SK-N-SH (cell line): ENCODE measurements around the gene PROM2. TPM values are rescaled to one million over a fixed set of nuclear protein-coding genes. Genes with fewer than 3 reads are reported as not detected.

Experiments
- CTCF ChIA-PET: fragments of 300-600, 350-600 bp; formaldehyde crosslinking; extraction: SDS; loops from one replicate; lab custom pipeline; 2021; lab: Yijun Ruan, JAX
- POLR2A ChIA-PET: fragments of 350-600 bp; sonication (Branson Sonifier 250); formaldehyde crosslinking; extraction: SDS; loops from one replicate; lab custom pipeline; 2020; ENCODE audit warnings: antibody characterized with exemption, inconsistent platforms; lab: Yijun Ruan, JAX
- DNase-seq: peaks from one replicate; pipeline ENCODE4 v3.0.0; 2012
- H2AFZ ChIP-seq: fragments of 200-600 bp; sonication (generic); 2 replicates; pipeline ENCODE4 v1.8.1; 2016; ENCODE audit warnings: antibody characterized with exemption, mild to moderate bottlenecking, low read depth
- H3F3A ChIP-seq: fragments of 200-600 bp; sonication (generic); replicated peaks from 2 replicates; pipeline ENCODE3; 2016; ENCODE audit warnings: antibody characterized with exemption, mild to moderate bottlenecking; ENCODE audit not compliant: insufficient read depth
- H3K27ac ChIP-seq, 2 experiments: fragments of 200-500 bp in 1 of 2; fragments of 200-600 bp in 1 of 2; sonication (Bioruptor generic) in 1 of 2; sonication (generic), shearing (Covaris generic) in 1 of 2; 2 replicates each; pipeline versions ENCODE4 v1.5.1 to v1.6.1; 2014 to 2016; ENCODE audit warnings: low read depth in 2 of 2, inconsistent platforms in 1 of 2, low read length in 1 of 2, mild to moderate bottlenecking in 1 of 2, mixed read lengths in 1 of 2
- H3K27me3 ChIP-seq: fragments of 200-600 bp; sonication (generic), shearing (Covaris generic); 2 replicates; pipeline ENCODE4 v1.6.1; 2016; ENCODE audit warnings: mixed run types; ENCODE audit not compliant: insufficient read depth
- H3K36me3 ChIP-seq, 2 experiments: fragments of 200-500 bp in 1 of 2; fragments of 200-600 bp in 1 of 2; sonication (Bioruptor generic) in 1 of 2; sonication (generic) in 1 of 2; replicated peaks in 1 of 2; 2 replicates each; pipeline versions ENCODE3 to v1.5.1; 2014 to 2016; ENCODE audit warnings: low read length in 1 of 2, mild to moderate bottlenecking in 1 of 2; ENCODE audit not compliant: insufficient read depth in 2 of 2, control insufficient read depth in 1 of 2
- H3K4me1 ChIP-seq, 2 experiments: fragments of 200-500 bp in 1 of 2; fragments of 200-600 bp in 1 of 2; sonication (Bioruptor generic) in 1 of 2; sonication (generic), shearing (Covaris generic) in 1 of 2; 2 replicates each; pipeline versions ENCODE4 v1.5.1 to v1.6.1; 2014 to 2016; ENCODE audit warnings: low read depth in 1 of 2, low read length in 1 of 2, mixed run types in 1 of 2; ENCODE audit not compliant: insufficient read depth in 2 of 2, control insufficient read depth in 1 of 2
- H3K4me2 ChIP-seq: fragments of 200-600 bp; sonication (generic), shearing (Covaris generic); 2 replicates; pipeline ENCODE4 v1.6.1; 2017; ENCODE audit warnings: mixed run types
- H3K4me3 ChIP-seq, 2 experiments: fragments of 200-500 bp in 1 of 2; fragments of 200-600 bp in 1 of 2; sonication (Bioruptor generic) in 1 of 2; sonication (generic), shearing (Covaris generic) in 1 of 2; 2 replicates each; pipeline versions ENCODE4 v1.5.1 to v1.8.1; 2014 to 2016; ENCODE audit warnings: low read depth in 2 of 2, inconsistent platforms in 1 of 2, low read length in 1 of 2, mild to moderate bottlenecking in 1 of 2, mixed read lengths in 1 of 2, moderate library complexity in 1 of 2
- H3K79me2 ChIP-seq: fragments of 200-600 bp; sonication (generic); 2 replicates; pipeline ENCODE4 v1.8.1; 2017; ENCODE audit warnings: mild to moderate bottlenecking; ENCODE audit not compliant: insufficient read depth
- H3K9ac ChIP-seq: fragments of 200-600 bp; sonication (generic); 2 replicates; pipeline ENCODE4 v1.6.1; 2017; ENCODE audit warnings: mixed run types
- H3K9me2 ChIP-seq: fragments of 200-600 bp; sonication (generic); 2 replicates; pipeline ENCODE4 v1.6.1; 2017; ENCODE audit warnings: mixed run types
- H3K9me3 ChIP-seq: fragments of 200-600 bp; sonication (generic); 2 replicates; pipeline ENCODE4 v1.6.1; 2017; ENCODE audit warnings: mixed run types, mild to moderate bottlenecking, moderate library complexity
- H4K20me1 ChIP-seq: fragments of 200-600 bp; sonication (generic); 2 replicates; pipeline ENCODE4 v1.6.1; 2017; ENCODE audit warnings: mild to moderate bottlenecking, mixed run types; ENCODE audit not compliant: insufficient read depth
- CHD2 ChIP-seq: fragments of 150-350 bp; IDR thresholded peaks from 2 replicates; pipeline ENCODE4 v1.6.1; 2018; ENCODE audit warnings: low read length; ENCODE audit not compliant: partially characterized antibody
- FOXM1 ChIP-seq: IDR thresholded peaks from 2 replicates; pipeline ENCODE4 v1.4.0; 2012; ENCODE audit warnings: low read depth, mild to moderate bottlenecking
- IRF3 ChIP-seq: fragments of 150-350 bp; IDR thresholded peaks from 2 replicates; pipeline ENCODE4 v1.6.1; 2016; ENCODE audit warnings: mild to moderate bottlenecking, low read depth, low read length
- MXI1 ChIP-seq: IDR thresholded peaks from 2 replicates; pipeline ENCODE4 v1.6.1; 2012; ENCODE audit warnings: mild to moderate bottlenecking, low read depth, low read length, improper control_type of control experiment
- NRF1 ChIP-seq: IDR thresholded peaks from 2 replicates; pipeline ENCODE4 v1.6.1; 2012; ENCODE audit warnings: low read depth, mild to moderate bottlenecking, low read length
- RAD21 ChIP-seq: IDR thresholded peaks from 2 replicates; pipeline ENCODE4 v1.6.1; 2012; ENCODE audit warnings: mild to moderate bottlenecking, low read length
- RCOR1 ChIP-seq: fragments of 150-350 bp; IDR thresholded peaks from 2 replicates; pipeline ENCODE4 v1.6.1; 2017; ENCODE audit warnings: antibody characterized with exemption, low read length
- SIN3A ChIP-seq: IDR thresholded peaks from 2 replicates; pipeline ENCODE4 v1.6.1; 2012; ENCODE audit warnings: low read depth, mild to moderate bottlenecking, low read length, moderate library complexity, borderline replicate concordance
- SMC3 ChIP-seq: IDR thresholded peaks from 2 replicates; pipeline ENCODE4 v1.6.1; 2012; ENCODE audit warnings: low read depth, low read length, improper control_type of control experiment
- TAF1 ChIP-seq: IDR thresholded peaks from 2 replicates; pipeline ENCODE4 v1.6.1; 2012; ENCODE audit warnings: low read depth, mild to moderate bottlenecking, low read length, moderate library complexity, borderline replicate concordance
- TCF12 ChIP-seq: IDR thresholded peaks from 2 replicates; pipeline ENCODE4 v1.4.0; 2012
- WGBS: methylation state at CpG from one replicate; pipeline ENCODE4 v1.1.6; 2017; ENCODE audit warnings: low lambda C conversion rate; 5-methylcytosine and 5-hydroxymethylcytosine counted together
- polyA plus RNA-seq, 3 experiments: library from polyadenylated mRNA; depleted of rRNA; stranded (reverse); fragments of >200 nt; gene quantifications; 2 replicates each; pipeline ENCODE4 v1.2.3, GENCODE V29; 2012
- TF ChIP-seq, protein P1 (sequence below): IDR thresholded peaks from 2 replicates; pipeline ENCODE4 v1.6.1; 2012; ENCODE audit warnings: mild to moderate bottlenecking, low read depth, low read length, moderate library complexity
- TF ChIP-seq, protein P2 (sequence below): fragments of 200-600 bp; sonication (generic); IDR thresholded peaks from 2 replicates; pipeline ENCODE4 v1.6.1; 2017; ENCODE audit warnings: antibody characterized with exemption, mild to moderate bottlenecking, moderate library complexity
- TF ChIP-seq, protein P3 (sequence below): IDR thresholded peaks from 2 replicates; pipeline ENCODE4 v1.4.0; 2012; ENCODE audit warnings: low read depth, borderline replicate concordance
- TF ChIP-seq, protein P4 (sequence below): IDR thresholded peaks from 2 replicates; pipeline ENCODE4 v1.4.0; 2012; ENCODE audit warnings: low read depth, borderline replicate concordance

Gene PROM2
- polyA plus RNA-seq, 1 of the 3 experiments (the other 2 are of a cell fraction): 0.38 TPM

DNA sequence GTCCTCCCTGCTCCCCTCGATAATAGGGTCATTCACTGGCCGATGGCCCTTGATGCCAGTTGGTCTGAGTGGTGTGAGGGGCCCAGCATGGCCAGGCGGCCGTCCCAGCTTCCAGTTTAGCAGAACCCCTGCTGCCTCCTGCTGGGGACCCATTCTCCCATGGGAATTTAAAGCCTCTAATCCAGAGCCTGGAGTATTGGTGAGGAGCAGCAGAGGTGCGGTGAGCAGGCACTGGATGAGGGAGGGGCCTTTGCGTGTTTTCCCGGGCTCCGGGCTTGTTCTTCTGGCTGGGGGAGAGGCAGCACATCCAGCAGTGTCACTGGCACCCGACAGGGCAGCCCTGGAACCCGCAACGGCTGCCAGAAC lies 40.3 kb downstream of the PROM2 start (continued):
- TF ChIP-seq, protein P1, sequence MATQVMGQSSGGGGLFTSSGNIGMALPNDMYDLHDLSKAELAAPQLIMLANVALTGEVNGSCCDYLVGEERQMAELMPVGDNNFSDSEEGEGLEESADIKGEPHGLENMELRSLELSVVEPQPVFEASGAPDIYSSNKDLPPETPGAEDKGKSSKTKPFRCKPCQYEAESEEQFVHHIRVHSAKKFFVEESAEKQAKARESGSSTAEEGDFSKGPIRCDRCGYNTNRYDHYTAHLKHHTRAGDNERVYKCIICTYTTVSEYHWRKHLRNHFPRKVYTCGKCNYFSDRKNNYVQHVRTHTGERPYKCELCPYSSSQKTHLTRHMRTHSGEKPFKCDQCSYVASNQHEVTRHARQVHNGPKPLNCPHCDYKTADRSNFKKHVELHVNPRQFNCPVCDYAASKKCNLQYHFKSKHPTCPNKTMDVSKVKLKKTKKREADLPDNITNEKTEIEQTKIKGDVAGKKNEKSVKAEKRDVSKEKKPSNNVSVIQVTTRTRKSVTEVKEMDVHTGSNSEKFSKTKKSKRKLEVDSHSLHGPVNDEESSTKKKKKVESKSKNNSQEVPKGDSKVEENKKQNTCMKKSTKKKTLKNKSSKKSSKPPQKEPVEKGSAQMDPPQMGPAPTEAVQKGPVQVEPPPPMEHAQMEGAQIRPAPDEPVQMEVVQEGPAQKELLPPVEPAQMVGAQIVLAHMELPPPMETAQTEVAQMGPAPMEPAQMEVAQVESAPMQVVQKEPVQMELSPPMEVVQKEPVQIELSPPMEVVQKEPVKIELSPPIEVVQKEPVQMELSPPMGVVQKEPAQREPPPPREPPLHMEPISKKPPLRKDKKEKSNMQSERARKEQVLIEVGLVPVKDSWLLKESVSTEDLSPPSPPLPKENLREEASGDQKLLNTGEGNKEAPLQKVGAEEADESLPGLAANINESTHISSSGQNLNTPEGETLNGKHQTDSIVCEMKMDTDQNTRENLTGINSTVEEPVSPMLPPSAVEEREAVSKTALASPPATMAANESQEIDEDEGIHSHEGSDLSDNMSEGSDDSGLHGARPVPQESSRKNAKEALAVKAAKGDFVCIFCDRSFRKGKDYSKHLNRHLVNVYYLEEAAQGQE: no peak
- TF ChIP-seq RCOR1 (no peak), SIN3A (no peak), TAF1 (no peak), FOXM1 (no peak), IRF3 (no peak), CHD2 (no peak), MXI1 (no peak)
- TF ChIP-seq, protein P2, sequence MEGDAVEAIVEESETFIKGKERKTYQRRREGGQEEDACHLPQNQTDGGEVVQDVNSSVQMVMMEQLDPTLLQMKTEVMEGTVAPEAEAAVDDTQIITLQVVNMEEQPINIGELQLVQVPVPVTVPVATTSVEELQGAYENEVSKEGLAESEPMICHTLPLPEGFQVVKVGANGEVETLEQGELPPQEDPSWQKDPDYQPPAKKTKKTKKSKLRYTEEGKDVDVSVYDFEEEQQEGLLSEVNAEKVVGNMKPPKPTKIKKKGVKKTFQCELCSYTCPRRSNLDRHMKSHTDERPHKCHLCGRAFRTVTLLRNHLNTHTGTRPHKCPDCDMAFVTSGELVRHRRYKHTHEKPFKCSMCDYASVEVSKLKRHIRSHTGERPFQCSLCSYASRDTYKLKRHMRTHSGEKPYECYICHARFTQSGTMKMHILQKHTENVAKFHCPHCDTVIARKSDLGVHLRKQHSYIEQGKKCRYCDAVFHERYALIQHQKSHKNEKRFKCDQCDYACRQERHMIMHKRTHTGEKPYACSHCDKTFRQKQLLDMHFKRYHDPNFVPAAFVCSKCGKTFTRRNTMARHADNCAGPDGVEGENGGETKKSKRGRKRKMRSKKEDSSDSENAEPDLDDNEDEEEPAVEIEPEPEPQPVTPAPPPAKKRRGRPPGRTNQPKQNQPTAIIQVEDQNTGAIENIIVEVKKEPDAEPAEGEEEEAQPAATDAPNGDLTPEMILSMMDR: no peak
- TF ChIP-seq, protein P3, sequence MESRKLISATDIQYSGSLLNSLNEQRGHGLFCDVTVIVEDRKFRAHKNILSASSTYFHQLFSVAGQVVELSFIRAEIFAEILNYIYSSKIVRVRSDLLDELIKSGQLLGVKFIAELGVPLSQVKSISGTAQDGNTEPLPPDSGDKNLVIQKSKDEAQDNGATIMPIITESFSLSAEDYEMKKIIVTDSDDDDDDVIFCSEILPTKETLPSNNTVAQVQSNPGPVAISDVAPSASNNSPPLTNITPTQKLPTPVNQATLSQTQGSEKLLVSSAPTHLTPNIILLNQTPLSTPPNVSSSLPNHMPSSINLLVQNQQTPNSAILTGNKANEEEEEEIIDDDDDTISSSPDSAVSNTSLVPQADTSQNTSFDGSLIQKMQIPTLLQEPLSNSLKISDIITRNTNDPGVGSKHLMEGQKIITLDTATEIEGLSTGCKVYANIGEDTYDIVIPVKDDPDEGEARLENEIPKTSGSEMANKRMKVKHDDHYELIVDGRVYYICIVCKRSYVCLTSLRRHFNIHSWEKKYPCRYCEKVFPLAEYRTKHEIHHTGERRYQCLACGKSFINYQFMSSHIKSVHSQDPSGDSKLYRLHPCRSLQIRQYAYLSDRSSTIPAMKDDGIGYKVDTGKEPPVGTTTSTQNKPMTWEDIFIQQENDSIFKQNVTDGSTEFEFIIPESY: no peak

- H3K4me1 ChIP-seq: no peaks in the 10 kb centered on the region
- peak; percentile 84 for TF ChIP-seq SMC3
- no peak for TF ChIP-seq FOXM1
- TF ChIP-seq TCF12: no peak
- no peak for TF ChIP-seq NRF1
- TF ChIP-seq, protein P4, sequence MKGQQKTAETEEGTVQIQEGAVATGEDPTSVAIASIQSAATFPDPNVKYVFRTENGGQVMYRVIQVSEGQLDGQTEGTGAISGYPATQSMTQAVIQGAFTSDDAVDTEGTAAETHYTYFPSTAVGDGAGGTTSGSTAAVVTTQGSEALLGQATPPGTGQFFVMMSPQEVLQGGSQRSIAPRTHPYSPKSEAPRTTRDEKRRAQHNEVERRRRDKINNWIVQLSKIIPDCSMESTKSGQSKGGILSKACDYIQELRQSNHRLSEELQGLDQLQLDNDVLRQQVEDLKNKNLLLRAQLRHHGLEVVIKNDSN: no peak
- TF ChIP-seq, protein P2: peak; percentile 57
- peak; percentile 71 for TF ChIP-seq RAD21
- 39% methylated on average over 12 of the region's 16 CpGs for WGBS
- no peaks in the 10 kb centered on the region for H3K9me2 ChIP-seq
- H3K9me3 ChIP-seq: no peaks in the 10 kb centered on the region
- H3K4me2 ChIP-seq: no peak overlapping the region
- H3K36me3 ChIP-seq: no peaks in the 10 kb centered on the region
- no peaks in the 10 kb centered on the region for H3K79me2 ChIP-seq
- H3K9ac ChIP-seq: no peak overlapping the region
- no peaks in the 10 kb centered on the region; the same call in 1 of the 2 replicates for H3K27me3 ChIP-seq
- H2AFZ ChIP-seq: no peak overlapping the region
- no peak overlapping the region for H3K27ac ChIP-seq
- no peaks in the 10 kb centered on the region for H3F3A ChIP-seq
- peak; percentile 85 for DNase-seq
- CTCF ChIA-PET: interaction anchor here (0.9 to 6.8 kb wide), 15 partner anchors 9 to 119 kb away, joined by 3 to 90 read pairs (median 4); partner anchors contain the start of gene PROM2
- POLR2A ChIA-PET: no interaction called here
- no peak overlapping the region for H3K4me3 ChIP-seq
- H4K20me1 ChIP-seq: no peaks in the 10 kb centered on the region
These were observed 40.8 kb downstream of the PROM2 start for GRCh38 chr2:95314964-95315611.
